A673 (cell line): ENCODE measurements around the gene GOLGB1. TPM values are rescaled to one million over a fixed set of nuclear protein-coding genes. Genes with fewer than 3 reads are reported as not detected.

Experiments
- BruUV-seq: library from RNA; stranded (reverse); fragments of 400-500 nt; replicated peaks from 2 replicates; lab custom pipeline; 2021; lab: Mats Ljungman, UMichigan
- CTCF ChIA-PET: fragments of 300-600 bp; sonication (Branson Sonifier 250); formaldehyde crosslinking; loops from one replicate; lab custom pipeline; 2022; ENCODE audit warnings: antibody characterized with exemption; lab: Charles Lee
- POLR2A ChIA-PET: fragments of 300-600 bp; sonication (Branson Sonifier 250); formaldehyde crosslinking; loops from one replicate; lab custom pipeline; 2022; ENCODE audit warnings: antibody characterized with exemption; ENCODE audit not compliant: low non-redundant PET; lab: Charles Lee
- DNase-seq: peaks from one replicate; pipeline ENCODE4 v3.0.0-alpha.2; 2015; ENCODE audit warnings: low spot score
- H3K27ac ChIP-seq: fragments of 200-600 bp; sonication (generic); 2 replicates; pipeline ENCODE4 v1.5.1; 2016; ENCODE audit warnings: mixed run types, low read depth, mild to moderate bottlenecking, mixed read lengths, antibody characterized with exemption, low read length; ENCODE audit not compliant: poor library complexity, severe bottlenecking
- H3K27me3 ChIP-seq: fragments of 200-600 bp; sonication (generic); replicated peaks from 2 replicates; pipeline ENCODE4 v1.6.1; 2017; ENCODE audit warnings: mixed run types, low read depth, mild to moderate bottlenecking, mixed read lengths, antibody characterized with exemption, low read length; ENCODE audit not compliant: insufficient read depth, poor library complexity
- H3K36me3 ChIP-seq: fragments of 200-600 bp; sonication (generic); 2 replicates; pipeline ENCODE4 v1.6.1; 2016; ENCODE audit warnings: mixed run types, mild to moderate bottlenecking, mixed read lengths, antibody characterized with exemption, low read length; ENCODE audit not compliant: insufficient read depth, poor library complexity, severe bottlenecking
- H3K4me1 ChIP-seq: fragments of 200-600 bp; sonication (generic); 2 replicates; pipeline ENCODE4 v1.6.1; 2017; ENCODE audit warnings: mixed run types, mild to moderate bottlenecking, mixed read lengths, antibody characterized with exemption, low read length; ENCODE audit not compliant: insufficient read depth, poor library complexity, severe bottlenecking
- H3K4me3 ChIP-seq: fragments of 200-600 bp; sonication (generic); 2 replicates; pipeline ENCODE4 v1.5.1; 2016; ENCODE audit warnings: low read depth, mixed run types, mild to moderate bottlenecking, mixed read lengths, low read length; ENCODE audit not compliant: poor library complexity, severe bottlenecking
- H3K9me3 ChIP-seq: fragments of 200-600 bp; sonication (generic); 2 replicates; pipeline ENCODE4 v1.6.1; 2016; ENCODE audit warnings: mixed run types, low read depth, mild to moderate bottlenecking, mixed read lengths, antibody characterized with exemption, low read length; ENCODE audit not compliant: poor library complexity, severe bottlenecking
- CTCF ChIP-seq: fragments of 300-800, 200-600 bp; sonication (generic); conservative IDR thresholded peaks from 2 replicates; pipeline ENCODE4 v1.5.1; 2017; ENCODE audit warnings: low read depth, mild to moderate bottlenecking, antibody characterized with exemption, low read length, moderate library complexity, mixed read lengths
- EZH2 ChIP-seq: fragments of 200-600 bp; sonication (generic); IDR thresholded peaks from 2 replicates; pipeline ENCODE4 v1.6.1; 2017; ENCODE audit warnings: borderline replicate concordance, low read depth, mild to moderate bottlenecking, mixed read lengths, antibody characterized with exemption, low read length; ENCODE audit not compliant: poor library complexity, severe bottlenecking
- intact Hi-C: fragments of 100-400 bp; cut with micrococcal nuclease; formaldehyde crosslinking; loops from one replicate; pipeline ENCODE4 v1.10.0; 2022; ENCODE audit not compliant: unreplicated experiment
- total RNA-seq: library from RNA; stranded (reverse); gene quantifications from 2 replicates; pipeline ENCODE4 v1.2.3, GENCODE V29; 2021

Gene GOLGB1
- total RNA-seq, 1 experiment from 2014 or later: 19.9 TPM

DNA sequence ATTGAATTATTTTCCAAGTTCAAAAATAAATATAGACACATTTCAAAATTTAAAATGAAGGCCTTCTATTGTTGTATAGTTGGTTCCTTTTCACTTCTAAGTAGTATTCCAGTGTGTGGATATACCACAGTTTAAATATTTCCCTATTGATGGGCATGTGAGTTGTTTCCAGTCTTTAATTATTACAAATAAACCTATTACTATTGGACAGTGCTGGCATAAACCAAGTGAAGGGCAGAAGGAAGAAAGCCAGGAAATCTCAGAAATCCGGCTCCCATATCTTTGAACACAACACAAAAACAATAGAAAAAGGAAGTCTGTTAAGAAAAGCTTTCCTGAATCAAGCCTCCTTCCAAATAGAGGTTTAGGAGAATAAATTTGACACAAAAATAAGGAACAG, 26.1 kb downstream of the GOLGB1 start:
- Histone ChIP-seq H3K9me3 (no peaks in the 10 kb centered on the region), H3K27me3 (no peaks in the 10 kb centered on the region), H3K27ac (no peak overlapping the region), H3K36me3 (peaks cover 16% of the 10 kb centered on the region), H3K4me1 (no peaks in the 10 kb centered on the region), H3K4me3 (no peak overlapping the region)
- intact Hi-C loops: no loop called here
- ChIA-PET POLR2A (interaction anchor here (0.5 kb wide), 1 partner anchor 38 kb away, joined by 4 read pairs; no protein-coding TSS in a partner anchor), CTCF (no interaction called here)
- TF ChIP-seq EZH2 (no peak), CTCF (no peak)
- DNase-seq: no peak
- no TSS peak for BruUV-seq

GRCh38 chr3:121722411-121722810, 27.1 kb downstream of the GOLGB1 start:
- Histone ChIP-seq H3K9me3 (no peaks in the 10 kb centered on the region), H3K27ac (no peak overlapping the region), H3K4me3 (no peak overlapping the region), H3K4me1 (no peaks in the 10 kb centered on the region), H3K36me3 (peaks cover 12% of the 10 kb centered on the region), H3K27me3 (no peaks in the 10 kb centered on the region)
- no TSS peak for BruUV-seq
- no peak for TF ChIP-seq EZH2
- TF ChIP-seq CTCF: no peak
- intact Hi-C loops: no loop called here
- CTCF ChIA-PET: no interaction called here
- POLR2A ChIA-PET: no interaction called here
- DNase-seq: no peak

DNA sequence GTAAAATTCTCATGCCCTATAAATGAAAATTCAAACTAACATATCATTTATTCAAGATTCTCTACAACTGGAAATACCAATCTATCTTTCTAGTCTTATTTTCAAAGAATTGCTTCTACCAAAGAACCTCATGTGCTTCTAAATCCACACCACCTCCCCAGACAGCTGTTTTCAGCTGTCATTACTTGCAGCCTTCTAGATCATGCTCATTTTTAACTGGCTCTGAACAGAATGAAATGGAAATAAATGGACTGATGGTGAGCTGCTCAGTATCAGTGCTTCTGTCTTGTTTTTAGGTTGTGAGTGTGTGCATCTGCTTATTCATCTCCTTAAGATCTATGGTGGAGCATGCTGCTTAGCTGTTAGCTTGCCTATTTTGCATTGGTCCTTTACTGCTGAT, 29.4 kb downstream of the GOLGB1 start:
- intact Hi-C loops: no loop called here
- BruUV-seq: no TSS peak
- Histone ChIP-seq H3K4me1 (no peaks in the 10 kb centered on the region), H3K27ac (no peak overlapping the region), H3K4me3 (no peak overlapping the region), H3K9me3 (no peaks in the 10 kb centered on the region), H3K27me3 (no peaks in the 10 kb centered on the region), H3K36me3 (peaks cover 28% of the 10 kb centered on the region)
- no peak for DNase-seq
- TF ChIP-seq EZH2: no peak
- no peak for TF ChIP-seq CTCF
- ChIA-PET CTCF (no interaction called here), POLR2A (interaction anchor here (0.6 kb wide), 1 partner anchor 14 kb away, joined by 3 read pairs; no protein-coding TSS in a partner anchor)
